Measurements from ENCODE around the gene CLRN2.
"Not testable (repeated sequence)": the region's sequence is repeated elsewhere in the genome, so short reads cannot be mapped to it uniquely, and the experiment has no call there.

CLRN2 gene

DNA sequence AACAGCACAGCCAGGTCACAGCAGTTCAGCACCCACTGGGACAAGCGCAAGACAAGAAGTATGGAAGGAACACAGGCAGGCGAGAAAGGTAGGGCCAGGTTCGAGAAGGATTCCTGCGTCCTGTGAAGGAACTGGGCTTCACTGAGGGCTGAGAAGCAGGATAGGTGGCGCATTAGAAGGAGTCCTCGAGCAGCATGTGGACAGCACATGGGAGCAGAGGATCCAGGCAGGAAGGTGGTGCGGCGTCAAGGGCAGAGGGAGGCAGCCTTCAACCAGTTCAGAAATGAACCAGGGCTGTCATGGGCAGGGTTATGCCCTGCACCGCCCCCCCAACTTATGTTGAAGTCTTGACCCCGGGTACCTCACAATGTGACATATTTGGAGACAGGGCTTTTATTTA, 31.3 kb downstream of the CLRN2 start:
- no peak for DNase-seq

DNA sequence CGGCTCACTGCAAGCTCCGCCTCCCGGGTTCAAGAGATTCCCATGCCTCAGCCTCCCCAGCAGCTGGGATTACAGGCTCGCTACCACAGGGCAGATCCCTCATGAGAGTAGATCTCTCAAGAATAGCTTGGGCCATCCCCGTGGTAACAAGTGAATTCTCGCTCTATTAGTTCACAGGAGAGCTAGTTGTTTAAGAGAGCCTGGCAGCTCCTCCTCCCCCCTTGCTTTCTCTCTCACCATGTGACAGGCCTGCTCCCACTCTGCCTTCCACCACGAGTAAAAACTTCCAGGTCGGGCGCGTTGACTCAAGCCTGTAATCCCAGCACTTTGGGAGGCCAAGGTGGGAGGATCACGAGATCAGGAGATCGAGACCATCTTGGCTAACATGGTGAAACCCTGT, 31.7 kb downstream of the CLRN2 start:
- DNase-seq: no peak

DNA sequence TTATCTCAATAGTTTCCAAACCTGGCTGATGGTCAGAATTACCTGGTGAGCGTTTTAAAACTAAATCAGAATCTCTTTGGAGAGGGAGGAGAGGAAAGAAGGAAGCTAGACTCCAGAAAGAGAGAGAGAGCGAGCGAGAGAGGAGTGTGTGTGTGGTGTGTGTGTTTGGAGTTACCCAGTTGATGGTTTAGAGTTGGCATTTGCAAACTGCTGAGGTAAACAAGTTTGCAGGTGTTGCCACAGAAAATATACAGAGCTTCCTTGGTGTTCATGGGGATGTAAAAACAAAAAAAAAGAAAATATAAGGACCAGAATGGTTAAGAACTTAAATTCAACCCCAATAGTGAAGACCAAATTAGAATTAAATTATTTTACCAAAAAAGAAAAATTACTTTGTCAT, 35.6 kb downstream of the CLRN2 start:
- no peak for DNase-seq

- DNase-seq: no peak
Observed at GRCh38 chr4:17552427-17552826, 37.5 kb downstream of the CLRN2 start.

- no peak for DNase-seq
Observed at GRCh38 chr4:17554568-17554967, 39.6 kb downstream of the CLRN2 start.

DNA sequence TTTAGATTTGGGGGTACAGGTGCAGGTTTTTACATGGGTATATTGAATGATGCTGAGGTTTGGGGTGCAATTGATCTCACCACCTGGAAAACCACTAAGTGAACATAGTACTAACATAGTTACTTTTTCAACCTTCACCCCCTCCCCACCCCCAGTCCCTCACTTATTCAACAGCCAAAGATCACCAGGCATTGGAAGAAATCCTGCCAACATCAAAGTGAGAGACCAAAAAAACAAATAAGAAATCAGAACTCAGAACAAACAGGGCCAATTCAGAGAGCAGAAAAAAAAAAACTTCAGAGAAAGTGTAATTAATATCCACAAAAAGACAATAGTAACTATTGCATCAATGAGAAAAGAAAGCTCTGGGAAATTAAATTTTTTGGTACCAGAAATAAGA, 41.5 kb downstream of the CLRN2 start:
- DNase-seq: no peak

DNA sequence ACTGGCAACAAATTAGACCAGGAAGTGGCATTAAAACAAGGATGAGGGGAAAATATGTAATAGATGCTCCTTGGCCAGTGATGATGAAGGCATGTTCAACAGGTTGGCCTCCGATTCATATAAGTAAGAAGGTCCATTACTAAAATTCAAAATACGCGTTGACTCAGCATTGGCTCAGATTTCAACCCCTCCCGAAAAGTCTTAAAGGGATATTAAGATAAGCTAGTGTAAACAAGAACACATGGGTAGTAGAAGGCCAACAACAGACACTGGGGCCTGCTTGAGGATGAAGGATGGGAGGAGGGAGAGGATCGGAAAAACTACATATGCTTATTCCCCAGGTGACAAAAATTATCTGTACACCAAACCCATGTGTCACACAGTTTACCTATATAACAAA, 42.9 kb downstream of the CLRN2 start:
- DNase-seq: no peak

DNA sequence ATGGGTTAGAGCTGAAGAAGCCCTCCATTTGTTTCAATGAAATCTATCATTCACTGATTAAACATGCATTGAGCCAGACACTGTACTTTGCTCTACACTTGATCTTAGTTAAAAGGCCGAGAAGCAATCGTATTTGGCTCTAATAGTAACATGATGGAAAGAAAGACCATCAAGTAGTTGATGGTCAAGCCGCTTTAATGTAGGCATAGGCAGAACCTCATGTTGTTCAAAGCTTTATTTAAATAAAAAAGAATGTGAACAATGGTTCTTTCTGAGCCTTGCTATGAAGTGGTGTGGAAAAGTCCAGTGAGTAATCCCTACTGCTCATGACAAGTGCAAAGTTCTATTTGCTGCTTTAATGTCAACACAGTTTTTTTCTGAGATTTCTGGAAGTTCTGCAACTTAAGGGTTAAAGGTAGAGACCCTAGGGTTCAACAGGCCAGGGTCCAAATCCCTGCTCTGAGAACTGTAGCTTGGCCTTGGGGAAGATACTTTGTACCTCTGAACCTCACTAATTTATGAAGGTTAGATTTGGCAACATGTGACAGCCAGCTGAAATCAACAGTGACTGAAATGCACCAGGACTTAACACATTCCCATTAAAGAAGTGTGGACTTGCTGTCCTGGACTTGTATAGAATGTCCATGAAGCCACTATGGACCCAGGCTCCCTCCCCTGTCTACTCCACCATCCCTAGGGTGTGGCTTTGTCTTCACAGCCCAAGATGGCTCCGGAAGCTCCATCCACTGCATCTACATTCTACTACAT, 44.2 kb downstream of the CLRN2 start:
- DNase-seq: no peak

DNA sequence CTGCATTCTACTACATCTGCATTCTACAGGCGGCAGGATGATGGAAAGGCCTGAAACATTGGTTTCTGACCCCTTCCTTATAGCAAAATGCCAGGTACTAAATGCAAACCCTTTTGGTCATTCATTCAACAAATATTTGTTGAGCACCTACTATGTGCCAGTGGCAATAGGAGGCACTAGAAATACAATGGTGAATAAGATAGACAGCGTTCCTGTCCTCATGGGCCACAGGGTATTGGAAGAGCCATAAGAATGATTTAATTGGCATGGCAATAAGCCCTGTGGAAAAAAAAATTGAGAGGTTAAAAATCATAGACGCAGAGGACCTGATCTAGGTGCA, 44.7 kb downstream of the CLRN2 start:
- DNase-seq: no peak

GRCh38 chr4:17560065-17560673, 45.2 kb downstream of the CLRN2 start:
- no peak for DNase-seq

DNA sequence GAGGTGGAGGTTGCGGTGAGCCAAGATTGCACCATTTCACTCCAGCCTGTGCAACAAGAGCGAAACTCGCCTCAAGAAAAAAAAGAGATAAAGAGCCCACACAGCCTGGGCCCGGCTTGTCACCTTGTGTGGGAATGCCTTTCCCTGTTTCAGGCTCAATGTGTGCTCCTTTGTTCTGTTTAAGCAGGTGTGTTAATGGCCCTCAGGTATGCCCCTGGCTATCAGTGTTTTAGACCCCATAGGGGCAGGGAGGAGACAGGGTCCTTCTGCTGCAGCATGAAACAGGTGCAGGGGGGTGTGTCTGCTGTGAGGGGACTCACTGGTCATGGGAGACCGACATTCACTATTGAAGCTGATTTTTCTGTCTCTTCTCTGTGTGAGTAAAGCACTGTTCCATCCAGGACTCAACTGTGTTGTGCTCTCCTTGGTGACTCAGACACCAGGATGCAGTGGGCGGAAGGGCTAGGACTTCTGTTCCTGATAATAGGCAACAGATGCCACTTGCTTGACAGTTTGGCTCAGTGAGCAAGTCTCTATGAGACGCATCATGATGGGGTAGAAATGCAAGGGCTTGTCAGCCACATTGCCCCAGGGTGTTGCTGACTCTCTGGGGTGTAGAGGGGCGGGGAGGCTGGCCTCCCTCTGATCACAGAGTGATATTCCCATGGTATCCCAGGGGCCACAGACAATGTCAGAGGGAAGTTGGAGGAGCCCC, 46.4 kb downstream of the CLRN2 start:
- DNase-seq: no peak

DNA sequence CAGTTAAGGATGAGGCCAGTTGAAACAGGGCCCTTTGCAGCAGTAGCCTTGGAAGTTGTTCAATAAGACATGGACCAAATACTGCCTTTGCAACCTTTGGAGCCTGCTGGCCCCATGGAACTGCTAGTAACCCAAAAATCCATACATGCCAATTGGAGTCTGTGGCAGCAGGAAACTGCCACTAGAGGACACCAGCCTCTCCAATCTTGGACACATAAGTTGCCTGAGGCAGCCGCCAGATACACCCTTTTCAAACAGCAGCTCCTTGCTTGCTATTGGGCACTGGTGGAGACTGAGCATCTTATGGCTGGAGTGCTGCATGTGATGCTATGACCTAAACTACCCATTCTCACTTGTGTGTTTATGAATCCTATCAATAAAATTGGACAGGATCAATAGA, 47.2 kb downstream of the CLRN2 start:
- DNase-seq: peak; percentile 9 to 26

DNA sequence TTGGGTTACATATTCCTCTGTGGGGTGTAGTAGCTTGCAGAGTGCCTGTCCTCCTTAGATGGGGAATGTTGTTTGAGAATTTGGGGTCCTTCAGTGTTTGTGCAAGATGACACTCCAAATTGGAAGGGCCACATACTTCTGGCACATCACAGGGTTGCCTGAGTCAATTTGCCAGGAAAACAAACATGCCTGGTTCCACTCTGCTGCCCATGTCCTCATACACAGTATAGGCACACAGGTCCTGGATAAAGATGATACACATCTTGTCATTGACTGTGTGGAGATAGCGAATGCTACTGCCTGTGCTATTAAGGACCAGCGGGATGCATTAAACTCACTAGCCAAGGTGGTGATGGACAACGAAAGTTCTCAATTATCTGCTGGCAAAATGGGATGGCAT, 50.9 kb downstream of the CLRN2 start:
- DNase-seq: no peak

DNA sequence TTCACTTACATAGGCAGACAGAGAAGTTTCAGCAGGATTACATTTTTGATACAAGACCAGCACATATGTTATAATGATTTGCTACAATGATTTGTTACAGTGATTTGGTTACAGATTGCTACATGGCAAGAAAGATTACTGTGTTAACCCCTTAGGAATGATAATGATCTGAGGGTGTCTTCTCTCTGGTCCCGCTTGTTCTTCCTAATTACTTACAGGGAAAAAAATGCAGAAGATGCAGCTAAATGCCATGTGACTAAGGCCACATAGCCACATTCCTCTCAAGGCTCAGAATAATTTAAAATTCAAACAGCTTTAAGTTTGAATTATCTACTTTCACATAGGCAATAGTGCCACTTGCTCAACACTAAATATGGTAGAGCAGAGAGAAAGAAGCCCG, 52.3 kb downstream of the CLRN2 start:
- no peak for DNase-seq

DNA sequence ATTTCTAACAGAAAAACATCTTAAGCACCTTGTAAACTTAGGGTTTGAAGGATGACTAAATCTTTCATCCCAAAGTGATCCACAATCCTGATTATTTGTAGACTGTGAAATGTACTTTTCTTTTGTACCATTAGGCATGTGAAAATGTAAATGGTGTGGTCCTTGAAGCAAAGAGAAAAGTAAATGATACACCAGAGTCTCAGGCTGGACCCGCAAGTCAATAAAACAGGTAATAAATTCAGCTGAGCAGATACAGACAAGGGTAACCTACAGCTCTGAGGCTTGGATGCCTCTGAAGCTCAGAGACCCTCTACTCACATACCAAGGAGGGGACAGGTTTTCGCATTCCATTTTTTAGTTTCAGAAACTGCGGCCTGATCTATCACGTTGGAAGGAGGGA, 59.2 kb downstream of the CLRN2 start:
- DNase-seq: no peak

DNA sequence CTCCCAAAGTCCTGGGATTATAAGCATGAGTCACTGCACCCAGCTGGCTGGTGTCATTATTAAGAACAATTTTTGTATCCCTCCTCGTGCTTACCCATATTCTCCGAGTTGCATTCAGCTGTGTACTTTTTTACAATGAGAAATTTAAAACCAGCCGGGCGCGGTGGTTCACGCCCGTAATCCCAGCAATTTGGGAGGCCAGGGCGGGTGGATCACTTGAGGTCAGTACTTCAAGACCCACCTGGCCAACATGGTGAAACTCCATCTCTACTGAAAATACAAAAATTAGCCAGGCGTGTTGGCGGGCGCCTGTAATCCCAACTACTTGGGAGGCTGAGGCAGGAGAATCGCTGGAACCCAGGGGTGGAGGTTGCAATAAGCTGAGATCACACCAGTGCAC, 60.2 kb downstream of the CLRN2 start:
- DNase-seq: not testable (repeated sequence)

Measured in AML-193 (cell line).